HG02943 (cell line): Measurements from ENCODE around the gene DHFR.
"Not testable (repeated sequence)": the region's sequence is repeated elsewhere in the genome, so short reads cannot be mapped to it uniquely, and the experiment has no call there.

Experiments used
- ATAC-seq: cut with Tn5 transposase; IDR thresholded peaks from one replicate; pipeline ENCODE4 v1.9.1; 2021; ENCODE audit warnings: mild to moderate bottlenecking, low read depth, moderate library complexity; ENCODE audit not compliant: unreplicated experiment

DHFR gene

DNA sequence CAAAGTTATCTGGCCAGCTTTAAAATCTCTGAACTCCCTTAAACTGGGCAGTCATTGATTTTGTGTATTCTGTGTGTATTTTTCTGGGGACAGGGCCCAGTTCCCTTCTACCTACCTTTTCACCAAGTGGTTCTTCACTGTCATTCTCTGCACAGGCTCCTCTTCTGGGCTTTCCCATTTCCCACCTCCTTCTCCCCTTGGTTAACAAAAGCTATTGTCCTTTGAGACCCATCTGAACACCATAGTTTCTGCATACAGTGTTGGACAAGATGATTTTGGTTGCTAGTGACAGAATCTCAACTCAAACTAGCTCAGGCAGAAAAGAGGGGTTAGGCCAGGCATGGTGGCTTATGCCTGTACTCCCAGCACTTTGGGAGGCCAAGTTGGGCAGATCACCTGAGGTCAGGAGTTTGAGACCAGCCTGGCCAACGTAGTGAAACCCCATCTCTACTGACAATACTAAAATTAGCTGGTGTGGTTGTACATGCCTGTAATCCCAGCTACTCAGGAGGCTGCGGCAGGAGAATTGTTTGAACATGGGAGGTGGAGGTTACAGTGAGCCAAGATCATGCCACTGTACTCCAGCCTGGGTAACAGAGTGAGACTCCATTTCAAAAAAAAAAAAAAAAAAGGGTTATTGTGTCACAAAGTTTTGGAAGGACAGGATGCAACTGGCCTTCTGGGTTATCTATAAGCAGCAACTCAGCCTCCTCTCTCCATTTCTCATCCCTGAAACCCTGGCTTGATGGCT, 53.7 kb downstream of the DHFR start:
- ATAC-seq: no peak

DNA sequence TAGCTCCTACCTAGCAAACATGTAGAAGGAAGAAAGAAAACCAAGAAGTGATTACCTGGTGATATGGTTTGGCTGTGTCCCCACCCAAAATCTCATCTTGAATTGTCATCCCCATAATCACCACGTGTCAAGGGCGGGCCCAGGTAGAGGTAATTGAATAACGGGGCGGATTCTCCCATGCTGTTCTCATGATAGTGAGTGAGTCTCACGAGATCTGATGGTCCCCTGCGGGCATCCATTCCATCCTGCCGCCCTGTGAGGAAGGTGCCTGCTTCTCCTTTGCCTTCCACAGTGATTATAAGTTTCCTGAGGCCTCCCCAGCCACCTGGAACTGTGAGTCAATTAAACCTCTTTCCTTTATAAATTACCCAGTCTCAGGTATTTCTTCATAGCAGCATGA, 57.3 kb downstream of the DHFR start:
- ATAC-seq: no peak

DNA sequence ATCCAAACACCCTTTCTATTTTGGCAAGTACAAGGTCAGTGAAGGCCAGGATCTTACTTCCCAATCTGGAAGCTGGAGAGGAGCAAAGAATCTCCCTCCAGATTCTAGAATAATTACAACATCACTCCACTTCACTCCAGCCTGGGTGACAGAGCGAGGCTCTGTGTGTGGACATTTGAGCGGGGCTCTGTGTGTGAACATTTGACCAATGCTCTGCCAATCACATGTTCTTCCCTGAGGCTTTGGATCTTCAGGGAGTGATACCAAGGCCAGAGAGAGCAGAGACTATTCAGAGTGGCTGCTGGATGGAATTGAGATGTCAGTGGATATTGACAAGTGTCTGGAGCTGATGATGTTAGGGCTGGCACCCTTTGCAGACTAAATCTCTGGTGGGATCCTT, 60.0 kb downstream of the DHFR start:
- ATAC-seq: no peak

DNA sequence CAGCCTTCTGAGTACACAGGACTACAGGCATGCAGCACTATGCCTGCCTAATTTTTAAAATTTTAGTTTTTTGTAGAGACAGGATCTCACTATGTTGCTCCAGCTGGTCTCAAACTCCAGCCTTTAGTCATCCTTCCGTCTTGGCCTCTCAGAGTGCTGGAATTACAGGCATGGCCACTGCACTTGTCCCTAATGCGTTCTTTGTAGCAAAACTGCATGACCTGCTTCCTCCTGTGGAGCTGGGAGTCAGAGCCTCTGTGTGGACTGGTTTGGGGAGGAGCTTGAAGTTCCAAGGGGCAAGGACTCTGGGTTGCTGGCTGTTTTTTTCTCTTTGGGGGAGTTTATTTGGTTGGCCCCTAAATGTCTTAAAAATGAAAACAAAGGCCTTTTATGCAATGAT, 62.0 kb downstream of the DHFR start:
- ATAC-seq: no peak

DNA sequence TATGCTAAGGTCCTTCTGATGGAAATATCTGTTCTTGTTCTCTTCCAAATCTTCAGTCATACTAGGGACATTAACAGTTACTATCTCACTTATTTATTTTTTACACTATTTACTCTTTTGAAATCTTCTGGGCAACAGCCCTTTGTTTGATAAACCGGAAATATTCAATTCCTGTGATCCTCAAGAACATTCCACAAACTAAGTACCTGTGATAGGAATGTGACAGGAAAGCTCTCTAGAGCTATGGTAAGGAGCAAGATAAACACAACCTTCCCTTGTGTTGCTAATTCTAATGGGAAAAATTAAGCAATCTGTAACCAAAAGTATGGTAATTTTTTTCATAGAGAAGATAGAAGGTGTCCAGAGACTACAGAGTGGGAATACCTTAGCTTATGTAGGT, 62.7 kb downstream of the DHFR start:
- ATAC-seq: no peak

DNA sequence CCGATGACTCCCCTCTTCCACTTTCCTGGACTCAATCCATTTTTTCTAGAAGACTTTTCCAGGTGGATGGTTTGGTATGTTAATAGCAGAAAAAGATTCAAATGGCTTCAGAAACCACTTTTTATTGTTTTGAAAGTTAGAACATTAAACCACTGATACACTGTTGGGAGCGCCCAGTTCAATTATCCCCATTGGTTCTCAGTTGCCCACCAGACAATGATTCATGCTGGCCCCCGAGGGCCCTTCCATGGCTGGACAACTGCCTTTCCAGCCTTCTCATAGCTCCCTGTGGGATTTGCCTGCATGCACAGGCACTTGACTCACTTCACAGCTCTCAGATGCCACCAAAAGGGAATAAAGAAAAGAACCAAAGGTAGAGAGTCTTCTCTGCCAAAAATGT, 63.4 kb downstream of the DHFR start:
- no peak for ATAC-seq

DNA sequence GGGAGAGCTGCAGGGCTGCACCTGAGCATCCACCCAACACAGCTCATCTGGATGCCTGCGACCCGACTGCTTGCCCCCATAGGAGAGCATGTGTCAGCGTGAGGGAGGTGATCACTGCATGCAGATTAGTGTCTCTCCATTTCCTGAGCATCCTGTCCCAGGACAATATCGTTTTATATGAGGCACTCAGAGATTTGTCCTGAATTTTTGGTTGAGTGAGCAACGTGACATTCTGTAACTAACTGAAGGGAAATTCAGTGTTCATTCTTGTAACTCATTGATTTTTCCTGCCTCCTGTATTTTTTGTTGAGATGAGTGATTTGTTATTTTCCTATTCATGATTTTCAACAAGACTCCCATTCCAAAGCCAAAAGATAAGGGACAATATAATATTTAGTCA, 64.0 kb downstream of the DHFR start:
- no peak for ATAC-seq

DNA sequence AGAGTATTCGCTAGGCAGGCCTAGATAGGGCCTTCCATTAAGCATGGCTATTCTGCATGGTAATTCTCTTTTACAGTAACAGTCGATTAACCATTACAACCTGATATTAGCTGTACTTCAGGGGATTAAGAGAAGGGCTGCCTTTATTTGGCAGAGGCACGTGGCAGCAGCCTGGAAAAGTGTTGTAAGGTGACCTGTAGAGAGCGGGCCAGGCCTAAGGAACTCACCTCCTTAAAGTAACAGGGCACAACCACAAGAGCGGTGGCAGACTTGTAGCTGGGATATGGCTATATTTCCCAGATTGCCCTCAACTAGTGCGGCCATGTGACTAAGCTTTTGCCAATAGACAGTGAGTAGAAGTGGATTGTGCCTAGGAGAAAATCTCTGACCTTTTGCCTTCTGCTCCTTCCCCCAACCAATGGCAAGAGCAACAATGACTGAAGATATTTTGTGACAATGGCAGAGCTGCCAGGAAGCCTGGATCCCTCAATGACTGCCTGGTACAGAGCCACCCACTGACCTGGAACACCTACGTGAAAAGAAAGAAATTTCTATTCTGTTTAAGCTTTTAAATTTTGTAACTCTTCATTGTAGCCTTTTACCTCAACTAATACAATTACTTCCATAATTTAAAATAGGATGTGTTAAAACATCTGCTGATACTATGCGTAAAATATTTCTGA, 65.8 kb downstream of the DHFR start:
- ATAC-seq: no peak

DNA sequence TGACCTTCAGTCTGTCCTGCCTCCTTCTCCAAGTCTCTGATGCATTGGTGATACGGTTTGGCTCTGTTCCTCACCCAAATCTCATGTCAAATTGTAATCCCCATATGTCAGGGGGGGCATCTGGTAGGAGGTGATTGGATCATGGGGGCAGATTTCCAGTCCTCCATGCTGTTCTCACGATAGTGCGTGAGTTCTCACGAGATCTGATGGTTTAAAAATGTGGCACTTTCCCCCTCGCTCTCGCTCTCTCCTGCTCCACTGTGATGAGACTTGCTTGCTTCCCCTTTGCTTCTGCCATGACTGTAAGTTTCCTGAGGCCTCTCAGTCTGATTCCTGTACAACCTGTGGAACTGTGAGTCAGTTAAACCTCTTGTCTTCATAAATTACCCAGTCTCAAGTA, 70.0 kb downstream of the DHFR start:
- ATAC-seq: no peak

DNA sequence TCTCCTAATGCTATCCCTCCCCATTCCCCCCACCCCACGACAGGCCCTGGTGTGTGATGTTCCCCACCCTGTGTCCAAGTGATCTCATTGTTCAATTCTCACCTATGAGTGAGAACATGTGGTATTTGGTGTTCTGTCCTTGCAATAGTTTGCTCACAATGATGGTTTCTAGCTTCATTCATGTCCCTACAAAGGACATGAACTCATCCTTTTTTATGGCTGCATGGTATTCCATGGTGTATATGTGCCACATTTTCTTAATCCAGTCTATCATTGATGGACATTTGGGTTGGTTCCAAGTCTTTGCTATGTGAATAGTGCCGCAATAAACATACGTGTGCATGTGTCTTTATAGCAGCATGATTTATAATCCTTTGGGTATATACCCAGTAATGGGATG, 74.5 kb downstream of the DHFR start:
- ATAC-seq: not testable (repeated sequence)

DNA sequence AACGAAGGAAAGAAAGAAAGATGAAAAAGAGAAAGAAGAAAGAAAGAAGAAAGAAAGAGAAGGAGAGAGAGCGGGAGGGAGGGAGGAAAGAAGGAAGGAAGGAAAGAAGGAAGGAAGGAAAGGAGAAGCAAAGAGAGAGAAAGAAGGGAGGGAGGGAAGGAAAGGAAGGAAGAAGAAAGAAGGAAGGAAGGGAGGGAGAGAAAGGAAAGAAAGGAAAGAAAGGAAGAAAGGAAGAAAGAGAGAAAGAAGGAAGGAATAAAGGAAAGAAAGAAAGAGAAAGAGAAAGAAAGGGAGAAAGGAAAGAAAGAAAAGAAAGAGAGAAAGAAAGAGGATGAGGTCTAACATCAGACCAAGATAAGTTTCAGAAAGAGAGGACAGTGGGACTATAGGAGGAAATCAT, 75.7 kb downstream of the DHFR start:
- ATAC-seq: no peak

DNA sequence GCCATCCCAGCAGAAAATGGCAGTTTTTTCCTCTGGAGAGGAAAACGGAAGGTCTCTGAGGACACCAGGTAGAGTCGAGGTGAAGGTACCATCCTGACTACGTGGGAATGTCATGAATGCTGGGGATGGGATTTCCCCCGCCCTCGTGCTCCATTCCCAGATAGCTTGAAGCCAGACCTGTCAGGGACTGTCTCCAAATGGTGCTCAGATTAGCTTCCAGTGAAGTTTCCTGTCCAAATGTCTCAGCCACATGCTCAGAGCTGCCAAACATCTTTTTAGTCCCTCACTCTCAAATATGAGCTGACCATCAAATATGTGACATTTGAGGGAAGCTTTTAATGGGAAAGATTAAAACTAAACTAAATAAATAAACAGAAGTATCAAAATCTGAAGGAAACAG, 77.1 kb downstream of the DHFR start:
- no peak for ATAC-seq

DNA sequence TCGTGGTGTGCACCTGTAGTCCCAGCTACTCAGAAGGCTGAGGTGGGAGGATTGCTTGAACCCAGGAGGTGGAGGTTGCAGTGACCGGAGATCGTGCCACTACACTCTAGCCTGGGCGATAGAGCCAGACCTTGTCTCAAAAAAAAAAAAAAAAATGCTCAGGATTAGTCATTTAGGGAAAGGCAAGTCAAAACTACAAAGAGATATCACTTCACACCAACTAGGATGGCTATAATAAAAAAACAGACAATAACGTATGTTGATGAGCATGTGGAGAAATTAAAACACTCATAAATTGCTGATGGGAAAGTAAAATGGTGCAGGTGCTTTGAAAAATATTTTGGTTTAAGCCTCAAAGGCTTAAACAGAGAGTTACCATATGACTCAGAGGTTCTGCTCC, 78.4 kb downstream of the DHFR start:
- ATAC-seq: no peak
